ENCODE results near the gene HACD4.

DNA sequence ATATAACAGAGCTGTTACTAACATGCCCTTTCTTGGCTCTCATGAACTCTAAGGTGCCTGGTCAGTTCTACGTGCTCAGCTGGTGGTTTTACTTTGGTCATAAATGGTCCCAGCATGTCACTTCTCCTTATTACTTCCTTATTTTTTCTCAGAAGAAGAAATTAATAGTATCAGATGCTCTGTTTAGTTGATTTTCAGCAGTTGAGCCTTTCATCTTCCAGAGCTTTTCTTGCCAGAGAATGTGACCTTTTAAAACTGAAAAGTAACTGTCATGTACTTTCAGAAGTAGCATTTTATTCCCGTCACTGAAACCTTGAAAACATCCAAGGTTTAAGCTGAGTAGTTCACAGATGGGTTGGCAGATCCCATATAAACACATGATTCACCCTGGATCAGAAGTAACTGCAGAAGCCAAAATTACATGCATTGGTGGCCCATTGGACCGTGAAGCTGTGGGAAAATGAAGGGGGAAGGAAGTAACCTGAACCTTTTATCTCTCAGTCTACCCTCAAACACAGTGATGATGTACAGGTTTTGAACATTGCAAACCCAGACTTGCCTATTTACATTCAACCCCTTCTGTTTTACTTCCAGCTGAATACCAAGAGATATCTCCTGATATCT lies 50.5 kb downstream of the HACD4 start:
- TF ChIP-seq ZNF292 (tag by site-specific recombination; IDR thresholded peaks at IDR 0.05; ENCODE audit: borderline replicate concordance, low read depth) (no peak), ZNF629 (tag by site-specific recombination; IDR thresholded peaks at IDR 0.05) (no peak), KLF7 (tag by site-specific recombination; IDR thresholded peaks at IDR 0.05; ENCODE audit: borderline replicate concordance) (no peak), ZNF501 (tag by site-specific recombination; IDR thresholded peaks at IDR 0.05) (no peak), ZBTB21 (tag by site-specific recombination; IDR thresholded peaks at IDR 0.05) (no peak)
- TF ChIP-seq, protein P1, sequence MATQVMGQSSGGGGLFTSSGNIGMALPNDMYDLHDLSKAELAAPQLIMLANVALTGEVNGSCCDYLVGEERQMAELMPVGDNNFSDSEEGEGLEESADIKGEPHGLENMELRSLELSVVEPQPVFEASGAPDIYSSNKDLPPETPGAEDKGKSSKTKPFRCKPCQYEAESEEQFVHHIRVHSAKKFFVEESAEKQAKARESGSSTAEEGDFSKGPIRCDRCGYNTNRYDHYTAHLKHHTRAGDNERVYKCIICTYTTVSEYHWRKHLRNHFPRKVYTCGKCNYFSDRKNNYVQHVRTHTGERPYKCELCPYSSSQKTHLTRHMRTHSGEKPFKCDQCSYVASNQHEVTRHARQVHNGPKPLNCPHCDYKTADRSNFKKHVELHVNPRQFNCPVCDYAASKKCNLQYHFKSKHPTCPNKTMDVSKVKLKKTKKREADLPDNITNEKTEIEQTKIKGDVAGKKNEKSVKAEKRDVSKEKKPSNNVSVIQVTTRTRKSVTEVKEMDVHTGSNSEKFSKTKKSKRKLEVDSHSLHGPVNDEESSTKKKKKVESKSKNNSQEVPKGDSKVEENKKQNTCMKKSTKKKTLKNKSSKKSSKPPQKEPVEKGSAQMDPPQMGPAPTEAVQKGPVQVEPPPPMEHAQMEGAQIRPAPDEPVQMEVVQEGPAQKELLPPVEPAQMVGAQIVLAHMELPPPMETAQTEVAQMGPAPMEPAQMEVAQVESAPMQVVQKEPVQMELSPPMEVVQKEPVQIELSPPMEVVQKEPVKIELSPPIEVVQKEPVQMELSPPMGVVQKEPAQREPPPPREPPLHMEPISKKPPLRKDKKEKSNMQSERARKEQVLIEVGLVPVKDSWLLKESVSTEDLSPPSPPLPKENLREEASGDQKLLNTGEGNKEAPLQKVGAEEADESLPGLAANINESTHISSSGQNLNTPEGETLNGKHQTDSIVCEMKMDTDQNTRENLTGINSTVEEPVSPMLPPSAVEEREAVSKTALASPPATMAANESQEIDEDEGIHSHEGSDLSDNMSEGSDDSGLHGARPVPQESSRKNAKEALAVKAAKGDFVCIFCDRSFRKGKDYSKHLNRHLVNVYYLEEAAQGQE (tag by site-specific recombination; IDR thresholded peaks at IDR 0.05) = no peak
- TF ChIP-seq, protein P2, sequence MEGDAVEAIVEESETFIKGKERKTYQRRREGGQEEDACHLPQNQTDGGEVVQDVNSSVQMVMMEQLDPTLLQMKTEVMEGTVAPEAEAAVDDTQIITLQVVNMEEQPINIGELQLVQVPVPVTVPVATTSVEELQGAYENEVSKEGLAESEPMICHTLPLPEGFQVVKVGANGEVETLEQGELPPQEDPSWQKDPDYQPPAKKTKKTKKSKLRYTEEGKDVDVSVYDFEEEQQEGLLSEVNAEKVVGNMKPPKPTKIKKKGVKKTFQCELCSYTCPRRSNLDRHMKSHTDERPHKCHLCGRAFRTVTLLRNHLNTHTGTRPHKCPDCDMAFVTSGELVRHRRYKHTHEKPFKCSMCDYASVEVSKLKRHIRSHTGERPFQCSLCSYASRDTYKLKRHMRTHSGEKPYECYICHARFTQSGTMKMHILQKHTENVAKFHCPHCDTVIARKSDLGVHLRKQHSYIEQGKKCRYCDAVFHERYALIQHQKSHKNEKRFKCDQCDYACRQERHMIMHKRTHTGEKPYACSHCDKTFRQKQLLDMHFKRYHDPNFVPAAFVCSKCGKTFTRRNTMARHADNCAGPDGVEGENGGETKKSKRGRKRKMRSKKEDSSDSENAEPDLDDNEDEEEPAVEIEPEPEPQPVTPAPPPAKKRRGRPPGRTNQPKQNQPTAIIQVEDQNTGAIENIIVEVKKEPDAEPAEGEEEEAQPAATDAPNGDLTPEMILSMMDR (tag by site-specific recombination; IDR thresholded peaks at IDR 0.05) = no peak
- TF ChIP-seq, protein P3, sequence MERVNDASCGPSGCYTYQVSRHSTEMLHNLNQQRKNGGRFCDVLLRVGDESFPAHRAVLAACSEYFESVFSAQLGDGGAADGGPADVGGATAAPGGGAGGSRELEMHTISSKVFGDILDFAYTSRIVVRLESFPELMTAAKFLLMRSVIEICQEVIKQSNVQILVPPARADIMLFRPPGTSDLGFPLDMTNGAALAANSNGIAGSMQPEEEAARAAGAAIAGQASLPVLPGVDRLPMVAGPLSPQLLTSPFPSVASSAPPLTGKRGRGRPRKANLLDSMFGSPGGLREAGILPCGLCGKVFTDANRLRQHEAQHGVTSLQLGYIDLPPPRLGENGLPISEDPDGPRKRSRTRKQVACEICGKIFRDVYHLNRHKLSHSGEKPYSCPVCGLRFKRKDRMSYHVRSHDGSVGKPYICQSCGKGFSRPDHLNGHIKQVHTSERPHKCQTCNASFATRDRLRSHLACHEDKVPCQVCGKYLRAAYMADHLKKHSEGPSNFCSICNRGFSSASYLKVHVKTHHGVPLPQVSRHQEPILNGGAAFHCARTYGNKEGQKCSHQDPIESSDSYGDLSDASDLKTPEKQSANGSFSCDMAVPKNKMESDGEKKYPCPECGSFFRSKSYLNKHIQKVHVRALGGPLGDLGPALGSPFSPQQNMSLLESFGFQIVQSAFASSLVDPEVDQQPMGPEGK (tag by site-specific recombination; IDR thresholded peaks at IDR 0.05) = no peak

All from HEK293 (cell line).